Esophagus squamous epithelium (tissue), 4 donors: ENCODE results near the gene HOXC5.

Source experiments
- POLR2A ChIP-seq, 4 donors: fragments of 450-650 bp; IDR thresholded peaks; one replicate each; pipeline ENCODE4 v1.6.1; 2017; ENCODE audit warnings: antibody characterized with exemption in 4 of 4, mild to moderate bottlenecking in 4 of 4, moderate library complexity in 3 of 4
- TF ChIP-seq, protein P1 (sequence below), 6 experiments: fragments of 450-650 bp in 4 of 6; fragments of 200-600 bp in 2 of 6; sonication (generic) in 2 of 6; IDR thresholded peaks; one replicate each; pipeline ENCODE4 v1.5.1; 2016 to 2019; ENCODE audit warnings: antibody characterized with exemption in 6 of 6, mild to moderate bottlenecking in 4 of 6, moderate library complexity in 4 of 6

DNA sequence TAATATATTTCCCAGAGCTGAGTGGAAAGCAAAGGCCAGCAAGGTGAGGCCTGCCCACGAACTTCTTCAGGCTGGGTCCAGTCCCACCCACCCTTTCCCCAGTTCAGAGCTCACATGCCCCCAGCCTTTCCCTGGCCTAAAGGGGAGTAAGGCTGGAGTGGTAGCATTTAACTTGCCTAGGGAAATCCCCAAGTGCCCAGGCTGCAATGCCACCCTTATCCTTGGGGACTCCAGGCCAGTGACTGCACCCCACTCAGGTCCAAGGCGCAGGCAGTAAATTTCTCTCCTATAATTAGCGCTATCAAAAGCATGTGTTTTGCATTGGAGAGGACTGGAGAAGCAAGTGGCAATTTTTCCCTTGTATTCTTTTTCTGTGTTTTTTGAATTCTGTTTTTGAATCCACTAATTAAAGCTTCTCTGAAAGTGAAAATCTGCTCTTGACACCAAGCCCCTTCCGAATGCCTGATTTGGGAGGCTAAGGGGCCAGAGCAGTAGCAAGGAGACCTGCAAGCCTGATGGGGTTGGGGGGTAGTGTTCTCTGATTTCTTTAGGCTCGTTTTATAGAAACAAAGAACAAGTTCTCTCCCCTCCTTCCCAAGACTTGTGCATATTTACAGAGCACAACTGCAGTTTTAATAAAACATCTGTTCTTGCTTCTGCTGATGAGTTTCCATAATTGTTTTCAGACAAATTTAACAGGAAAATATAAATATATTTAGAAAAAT lies 8.1 kb upstream of the HOXC5 start:
- TF ChIP-seq, protein P1, sequence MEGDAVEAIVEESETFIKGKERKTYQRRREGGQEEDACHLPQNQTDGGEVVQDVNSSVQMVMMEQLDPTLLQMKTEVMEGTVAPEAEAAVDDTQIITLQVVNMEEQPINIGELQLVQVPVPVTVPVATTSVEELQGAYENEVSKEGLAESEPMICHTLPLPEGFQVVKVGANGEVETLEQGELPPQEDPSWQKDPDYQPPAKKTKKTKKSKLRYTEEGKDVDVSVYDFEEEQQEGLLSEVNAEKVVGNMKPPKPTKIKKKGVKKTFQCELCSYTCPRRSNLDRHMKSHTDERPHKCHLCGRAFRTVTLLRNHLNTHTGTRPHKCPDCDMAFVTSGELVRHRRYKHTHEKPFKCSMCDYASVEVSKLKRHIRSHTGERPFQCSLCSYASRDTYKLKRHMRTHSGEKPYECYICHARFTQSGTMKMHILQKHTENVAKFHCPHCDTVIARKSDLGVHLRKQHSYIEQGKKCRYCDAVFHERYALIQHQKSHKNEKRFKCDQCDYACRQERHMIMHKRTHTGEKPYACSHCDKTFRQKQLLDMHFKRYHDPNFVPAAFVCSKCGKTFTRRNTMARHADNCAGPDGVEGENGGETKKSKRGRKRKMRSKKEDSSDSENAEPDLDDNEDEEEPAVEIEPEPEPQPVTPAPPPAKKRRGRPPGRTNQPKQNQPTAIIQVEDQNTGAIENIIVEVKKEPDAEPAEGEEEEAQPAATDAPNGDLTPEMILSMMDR (IDR thresholded peaks at IDR 0.05), result no peak
- TF ChIP-seq POLR2A (IDR thresholded peaks at IDR 0.05), result no peak
